SH-SY5Y (cell line): ENCODE results near the gene FAM177A1.

Experiments used
- GATA2 ChIP-seq: IDR thresholded peaks from 2 replicates; pipeline ENCODE4 v1.6.1; 2011; ENCODE audit warnings: mild to moderate bottlenecking, low read depth, low read length
- GATA3 ChIP-seq: IDR thresholded peaks from 2 replicates; pipeline ENCODE4 v1.6.1; 2011; ENCODE audit warnings: low read depth, mild to moderate bottlenecking, low read length, moderate library complexity

DNA sequence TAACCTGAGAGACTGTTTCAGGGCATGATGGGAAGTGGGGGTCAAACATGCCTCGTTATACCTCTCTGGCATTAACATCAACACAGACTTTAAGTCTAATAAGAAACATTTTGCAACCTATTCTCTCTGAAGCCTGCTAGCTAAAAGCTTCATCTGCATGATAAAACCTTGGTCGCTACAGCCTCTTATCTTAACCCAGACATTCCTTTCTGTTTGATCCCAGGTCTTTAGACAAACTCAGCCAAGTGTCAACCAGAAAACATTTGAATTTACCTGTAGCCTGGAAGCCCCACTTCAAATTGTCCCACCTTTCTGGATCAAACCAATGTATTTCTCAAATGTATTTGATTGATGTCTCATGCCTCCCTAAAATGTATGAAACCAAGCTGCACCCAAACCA is 66.6 kb downstream of the FAM177A1 start:
- no peak for TF ChIP-seq GATA2
- TF ChIP-seq GATA3 = no peak
